Astrocyte (in vitro differentiated cells and primary cell): ENCODE results near the gene SORBS2. TPM values are rescaled to one million over a fixed set of nuclear protein-coding genes. Genes with fewer than 3 reads are reported as not detected.
A peak's percentile ranks its signal among the peaks of the same experiment; 100 is the strongest.

Experiments
- DNase-seq: peaks from one replicate; pipeline ENCODE4 v3.0.0-alpha.2; 2010; ENCODE audit warnings: low read depth
- FAIRE-seq: peaks from 2 replicates; lab custom pipeline; 2011; peaks lifted over from hg19 to GRCh38; lab: Jason Lieb, UNC
- H2AFZ ChIP-seq: 2 replicates; pipeline ENCODE4 v1.6.0; 2012; ENCODE audit warnings: low read depth, low read length, inconsistent platforms
- H3K27ac ChIP-seq: 2 replicates; pipeline ENCODE4 v1.5.1; 2011; ENCODE audit warnings: low read depth, low read length, inconsistent platforms
- H3K27me3 ChIP-seq: 2 replicates; pipeline ENCODE4 v1.6.0; 2011; ENCODE audit warnings: low read length, inconsistent platforms; ENCODE audit not compliant: insufficient read depth
- H3K36me3 ChIP-seq: 2 replicates; pipeline ENCODE4 v1.5.1; 2011; ENCODE audit warnings: low read length, inconsistent platforms; ENCODE audit not compliant: insufficient read depth
- H3K4me1 ChIP-seq: 2 replicates; pipeline ENCODE4 v1.5.1; 2011; ENCODE audit warnings: low read length, inconsistent platforms; ENCODE audit not compliant: insufficient read depth
- H3K4me2 ChIP-seq: 2 replicates; pipeline ENCODE4 v1.6.0; 2012; ENCODE audit warnings: low read length, inconsistent platforms
- H3K4me3 ChIP-seq: 2 replicates; pipeline ENCODE4 v1.5.1; 2011; ENCODE audit warnings: low read depth, mild to moderate bottlenecking, low read length, inconsistent platforms; ENCODE audit not compliant: insufficient read depth
- H3K79me2 ChIP-seq: 2 replicates; pipeline ENCODE4 v1.6.0; 2012; ENCODE audit warnings: mild to moderate bottlenecking, low read length, inconsistent platforms; ENCODE audit not compliant: insufficient read depth
- H3K9ac ChIP-seq: 2 replicates; pipeline ENCODE4 v1.6.0; 2012; ENCODE audit warnings: mild to moderate bottlenecking, low read length, inconsistent platforms
- H3K9me3 ChIP-seq: 2 replicates; pipeline ENCODE4 v1.5.1; 2012; ENCODE audit warnings: low read depth, mild to moderate bottlenecking, low read length, inconsistent platforms; ENCODE audit not compliant: insufficient read depth
- H4K20me1 ChIP-seq: 2 replicates; pipeline ENCODE4 v1.6.0; 2012; ENCODE audit warnings: low read length, inconsistent platforms; ENCODE audit not compliant: insufficient read depth
- H3K27ac Mint-ChIP-seq: one replicate; pipeline ENCODE4 v1.8.0; 2021; ENCODE audit warnings: mild to moderate bottlenecking, mixed read lengths; ENCODE audit not compliant: unreplicated experiment
- H3K27me3 Mint-ChIP-seq: one replicate; pipeline ENCODE4 v1.8.0; 2021; ENCODE audit warnings: low read depth, mixed read lengths; ENCODE audit not compliant: unreplicated experiment
- H3K36me3 Mint-ChIP-seq: one replicate; pipeline ENCODE4 v1.8.0; 2021; ENCODE audit warnings: low read depth, mixed read lengths; ENCODE audit not compliant: unreplicated experiment
- H3K4me1 Mint-ChIP-seq: one replicate; pipeline ENCODE4 v1.8.0; 2021; ENCODE audit warnings: low read depth, mixed read lengths; ENCODE audit not compliant: unreplicated experiment
- H3K4me3 Mint-ChIP-seq: one replicate; pipeline ENCODE4 v1.8.0; 2021; ENCODE audit warnings: mild to moderate bottlenecking, moderate library complexity, mixed read lengths; ENCODE audit not compliant: unreplicated experiment
- H3K9me3 Mint-ChIP-seq: one replicate; pipeline ENCODE4 v1.8.0; 2021; ENCODE audit warnings: mild to moderate bottlenecking, mixed read lengths; ENCODE audit not compliant: unreplicated experiment
- EZH2 ChIP-seq: IDR thresholded peaks from 2 replicates; pipeline ENCODE4 v1.6.1; 2012; ENCODE audit warnings: mild to moderate bottlenecking, low read length, inconsistent platforms; ENCODE audit not compliant: insufficient read depth
- total RNA-seq: library from RNA; stranded (reverse); gene quantifications from 2 replicates; pipeline ENCODE4 v1.2.1, GENCODE V29; 2021
- TF ChIP-seq, protein P1 (sequence below): IDR thresholded peaks from 2 replicates; pipeline ENCODE4 v1.5.1; 2011; ENCODE audit warnings: low read depth, mild to moderate bottlenecking, inconsistent platforms, low read length, moderate library complexity; ENCODE audit not compliant: insufficient read depth

SORBS2 gene
- total RNA-seq, 1 donor from 2014 or later: 97.4 TPM

DNA sequence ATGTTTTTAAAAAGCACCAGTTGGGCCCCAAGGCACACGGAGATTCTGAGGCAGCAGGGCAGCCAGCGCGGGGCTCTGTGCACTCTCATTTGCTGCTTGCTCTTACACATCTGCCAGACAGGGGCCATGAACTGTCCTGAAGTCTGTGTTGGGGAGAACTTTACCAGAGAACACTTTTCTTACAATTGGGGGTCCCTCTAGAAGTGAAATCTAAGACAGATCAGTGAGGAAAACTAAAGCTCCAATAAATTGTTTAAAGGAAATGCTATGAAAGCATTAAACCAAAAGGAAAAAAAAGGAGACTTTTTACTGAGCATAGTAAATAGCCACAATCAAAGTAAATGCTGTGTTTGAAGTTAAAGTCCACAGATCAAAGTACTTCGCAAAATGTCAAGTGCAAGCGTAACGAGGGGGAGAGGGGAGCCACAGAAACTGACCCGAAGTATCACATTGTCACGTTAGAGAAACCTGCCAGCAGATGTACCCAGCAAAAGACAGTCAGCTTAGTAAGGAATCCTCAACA, 37.8 kb downstream of the SORBS2 start:
- Histone ChIP-seq H3K27ac (peak overlapping the region; percentile 82), H3K79me2 (peaks cover 39% of the 10 kb centered on the region), H3K4me2 (peak overlapping the region; percentile 84), H3K9me3 (no peaks in the 10 kb centered on the region), H3K4me3 (peak overlapping the region; percentile 65), H2AFZ (no peak overlapping the region), H4K20me1 (no peaks in the 10 kb centered on the region), H3K9ac (peak overlapping the region; percentile 89), H3K4me1 (peaks cover 26% of the 10 kb centered on the region), H3K36me3 (no peaks in the 10 kb centered on the region), H3K27me3 (no peaks in the 10 kb centered on the region)
- Mint-ChIP-seq H3K36me3 (peaks cover 5% of the 10 kb centered on the region), H3K27me3 (no peaks in the 10 kb centered on the region), H3K4me3 (peak overlapping the region; percentile 92), H3K9me3 (no peaks in the 10 kb centered on the region), H3K4me1 (peaks cover 28% of the 10 kb centered on the region), H3K27ac (peak overlapping the region; percentile 90)
- no peak for DNase-seq
- TF ChIP-seq, protein P1, sequence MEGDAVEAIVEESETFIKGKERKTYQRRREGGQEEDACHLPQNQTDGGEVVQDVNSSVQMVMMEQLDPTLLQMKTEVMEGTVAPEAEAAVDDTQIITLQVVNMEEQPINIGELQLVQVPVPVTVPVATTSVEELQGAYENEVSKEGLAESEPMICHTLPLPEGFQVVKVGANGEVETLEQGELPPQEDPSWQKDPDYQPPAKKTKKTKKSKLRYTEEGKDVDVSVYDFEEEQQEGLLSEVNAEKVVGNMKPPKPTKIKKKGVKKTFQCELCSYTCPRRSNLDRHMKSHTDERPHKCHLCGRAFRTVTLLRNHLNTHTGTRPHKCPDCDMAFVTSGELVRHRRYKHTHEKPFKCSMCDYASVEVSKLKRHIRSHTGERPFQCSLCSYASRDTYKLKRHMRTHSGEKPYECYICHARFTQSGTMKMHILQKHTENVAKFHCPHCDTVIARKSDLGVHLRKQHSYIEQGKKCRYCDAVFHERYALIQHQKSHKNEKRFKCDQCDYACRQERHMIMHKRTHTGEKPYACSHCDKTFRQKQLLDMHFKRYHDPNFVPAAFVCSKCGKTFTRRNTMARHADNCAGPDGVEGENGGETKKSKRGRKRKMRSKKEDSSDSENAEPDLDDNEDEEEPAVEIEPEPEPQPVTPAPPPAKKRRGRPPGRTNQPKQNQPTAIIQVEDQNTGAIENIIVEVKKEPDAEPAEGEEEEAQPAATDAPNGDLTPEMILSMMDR: no peak
- TF ChIP-seq EZH2: no peak
- FAIRE-seq: no peak

DNA sequence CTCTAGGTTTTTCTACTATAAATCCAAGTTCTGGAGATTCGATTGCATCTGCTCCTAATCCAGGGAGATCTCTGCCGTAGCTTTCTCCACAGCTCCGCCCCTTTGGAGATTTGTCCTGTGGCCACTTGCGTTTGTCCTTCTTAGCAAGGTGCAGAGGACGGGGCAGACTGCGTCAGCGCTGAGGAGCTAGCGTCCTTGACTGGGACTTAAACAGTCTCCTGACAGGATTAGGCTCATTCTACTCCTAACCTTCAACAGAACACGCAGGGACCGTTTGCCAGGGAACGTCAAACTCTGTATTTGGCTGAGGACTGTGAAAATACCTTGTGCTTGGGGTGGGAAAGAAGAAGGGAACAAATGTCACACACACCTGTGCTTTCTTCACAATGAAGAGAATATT, 38.6 kb downstream of the SORBS2 start:
- TF ChIP-seq, protein P1: no peak
- TF ChIP-seq EZH2: no peak
- Mint-ChIP-seq H3K4me1 (peaks cover 28% of the 10 kb centered on the region), H3K4me3 (peak overlapping the region; percentile 92), H3K27me3 (no peaks in the 10 kb centered on the region), H3K27ac (peak overlapping the region; percentile 4), H3K36me3 (peaks cover 5% of the 10 kb centered on the region), H3K9me3 (no peaks in the 10 kb centered on the region)
- peak overlapping the region; percentile 45 for H2AFZ ChIP-seq
- peak overlapping the region; percentile 84 for H3K4me2 ChIP-seq
- DNase-seq (no peak), FAIRE-seq (no peak)
- H3K79me2 ChIP-seq: peaks cover 44% of the 10 kb centered on the region
- H3K27me3 ChIP-seq: no peaks in the 10 kb centered on the region
- peak overlapping the region; percentile 65 for H3K4me3 ChIP-seq
- peak overlapping the region; percentile 89 for H3K9ac ChIP-seq
- H4K20me1 ChIP-seq: no peaks in the 10 kb centered on the region
- peak overlapping the region; percentile 82 for H3K27ac ChIP-seq
- H3K9me3 ChIP-seq: no peaks in the 10 kb centered on the region
- H3K4me1 ChIP-seq: peaks cover 26% of the 10 kb centered on the region
- H3K36me3 ChIP-seq: no peaks in the 10 kb centered on the region

DNA sequence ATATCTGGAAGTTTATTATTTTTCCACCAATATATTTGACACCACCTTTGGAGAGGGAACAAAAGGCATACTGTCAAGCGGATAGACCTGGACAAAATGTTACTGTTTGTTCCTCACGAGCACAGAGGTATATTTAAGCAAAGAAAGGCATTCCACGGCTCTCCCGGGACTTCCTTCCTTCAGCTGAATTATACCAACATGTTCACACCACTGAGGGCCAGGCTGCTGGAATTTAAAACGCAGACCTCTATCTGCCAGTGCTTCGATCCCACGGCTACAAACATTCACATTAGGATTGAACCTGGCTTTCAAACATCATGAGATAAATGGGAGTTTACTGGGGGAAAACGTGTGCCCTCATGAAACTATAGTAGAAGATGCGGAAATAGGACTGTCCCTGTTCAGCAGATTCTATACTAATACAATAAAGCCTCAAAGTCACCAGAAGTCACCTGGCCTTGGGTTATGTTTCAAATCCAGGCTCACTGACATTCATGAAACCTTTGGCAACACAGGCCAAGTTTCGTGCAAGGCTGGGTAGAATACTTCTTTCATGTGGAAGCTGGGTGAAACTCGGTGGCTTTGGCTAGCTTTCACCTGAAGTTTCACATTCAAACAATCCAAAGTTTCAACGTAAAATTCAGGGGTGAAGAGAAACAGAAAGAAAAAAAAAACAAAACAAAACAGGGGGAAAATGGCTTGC, 39.5 kb downstream of the SORBS2 start:
- Histone ChIP-seq H4K20me1 (no peaks in the 10 kb centered on the region), H3K79me2 (peaks cover 51% of the 10 kb centered on the region), H3K9ac (peak overlapping the region; percentile 89), H3K4me1 (peaks cover 26% of the 10 kb centered on the region), H2AFZ (no peak overlapping the region), H3K4me3 (no peak overlapping the region), H3K9me3 (no peaks in the 10 kb centered on the region), H3K4me2 (peak overlapping the region; percentile 84), H3K27ac (peak overlapping the region; percentile 46), H3K36me3 (no peaks in the 10 kb centered on the region), H3K27me3 (no peaks in the 10 kb centered on the region)
- DNase-seq (no peak), FAIRE-seq (no peak)
- Mint-ChIP-seq H3K4me3 (peak overlapping the region; percentile 92), H3K4me1 (peaks cover 26% of the 10 kb centered on the region), H3K27ac (no peak overlapping the region), H3K9me3 (no peaks in the 10 kb centered on the region), H3K27me3 (no peaks in the 10 kb centered on the region), H3K36me3 (peaks cover 9% of the 10 kb centered on the region)
- no peak for TF ChIP-seq EZH2
- TF ChIP-seq, protein P1: no peak
